ENCODE data around the gene SLPI. TPM values are rescaled to one million over a fixed set of nuclear protein-coding genes. Genes with fewer than 3 reads are reported as not detected.

SLPI gene, protein sequence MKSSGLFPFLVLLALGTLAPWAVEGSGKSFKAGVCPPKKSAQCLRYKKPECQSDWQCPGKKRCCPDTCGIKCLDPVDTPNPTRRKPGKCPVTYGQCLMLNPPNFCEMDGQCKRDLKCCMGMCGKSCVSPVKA
- polyA plus RNA-seq, result 20.1 TPM
- long read RNA-seq, donor 1, transcript SLPI-201 (4 exons, 596 nt), result major isoform, 20 of 20 reads
- long read RNA-seq, donor 1, partial matches to known transcripts, result 0 of 20 reads
- long read RNA-seq, donor 1, other reads (novel, unspliced or antisense), result 0 of 20 reads
- long read RNA-seq, donor 2, transcript SLPI-201 (4 exons, 596 nt), result major isoform, 87 of 87 reads
- long read RNA-seq, donor 2, partial matches to known transcripts, result 0 of 87 reads
- long read RNA-seq, donor 2, other reads (novel, unspliced or antisense), result 0 of 87 reads
- long read RNA-seq, donor 3, transcript SLPI-201 (4 exons, 596 nt), result major isoform, 56 of 84 reads
- long read RNA-seq, donor 3, partial matches to known transcripts, result 28 of 84 reads
- long read RNA-seq, donor 3, other reads (novel, unspliced or antisense), result 0 of 84 reads
- long read RNA-seq, donor 4, partial matches to known transcripts, result 0 of 1 reads
- long read RNA-seq, donor 4, other reads (novel, unspliced or antisense), result 0 of 1 reads
- long read RNA-seq, donor 5, transcript SLPI-201 (4 exons, 596 nt), result major isoform, 7 of 7 reads
- long read RNA-seq, donor 5, partial matches to known transcripts, result 0 of 7 reads
- long read RNA-seq, donor 5, other reads (novel, unspliced or antisense), result 0 of 7 reads
- long read RNA-seq, donor 6, transcript SLPI-201 (4 exons, 596 nt), result major isoform, 23 of 23 reads
- long read RNA-seq, donor 6, partial matches to known transcripts, result 0 of 23 reads
- long read RNA-seq, donor 6, other reads (novel, unspliced or antisense), result 0 of 23 reads
- long read RNA-seq, donor 7, transcript SLPI-201 (4 exons, 596 nt), result major isoform, 9 of 9 reads
- long read RNA-seq, donor 7, partial matches to known transcripts, result 0 of 9 reads
- long read RNA-seq, donor 7, other reads (novel, unspliced or antisense), result 0 of 9 reads
- long read RNA-seq, donor 8, transcript SLPI-201 (4 exons, 596 nt), result major isoform, 77 of 83 reads
- long read RNA-seq, donor 8, partial matches to known transcripts, result 6 of 83 reads
- long read RNA-seq, donor 8, other reads (novel, unspliced or antisense), result 0 of 83 reads
- long read RNA-seq, donor 9, transcript SLPI-201 (4 exons, 596 nt), result major isoform, 124 of 152 reads
- long read RNA-seq, donor 9, partial matches to known transcripts, result 23 of 152 reads
- long read RNA-seq, donor 9, other reads (novel, unspliced or antisense), result 5 of 152 reads
- long read RNA-seq, donor 10, transcript SLPI-201 (4 exons, 596 nt), result major isoform, 19 of 19 reads
- long read RNA-seq, donor 10, partial matches to known transcripts, result 0 of 19 reads
- long read RNA-seq, donor 10, other reads (novel, unspliced or antisense), result 0 of 19 reads
- long read RNA-seq, donor 11, transcript SLPI-201 (4 exons, 596 nt), result major isoform, 59 of 72 reads
- long read RNA-seq, donor 11, partial matches to known transcripts, result 13 of 72 reads
- long read RNA-seq, donor 11, other reads (novel, unspliced or antisense), result 0 of 72 reads

DNA sequence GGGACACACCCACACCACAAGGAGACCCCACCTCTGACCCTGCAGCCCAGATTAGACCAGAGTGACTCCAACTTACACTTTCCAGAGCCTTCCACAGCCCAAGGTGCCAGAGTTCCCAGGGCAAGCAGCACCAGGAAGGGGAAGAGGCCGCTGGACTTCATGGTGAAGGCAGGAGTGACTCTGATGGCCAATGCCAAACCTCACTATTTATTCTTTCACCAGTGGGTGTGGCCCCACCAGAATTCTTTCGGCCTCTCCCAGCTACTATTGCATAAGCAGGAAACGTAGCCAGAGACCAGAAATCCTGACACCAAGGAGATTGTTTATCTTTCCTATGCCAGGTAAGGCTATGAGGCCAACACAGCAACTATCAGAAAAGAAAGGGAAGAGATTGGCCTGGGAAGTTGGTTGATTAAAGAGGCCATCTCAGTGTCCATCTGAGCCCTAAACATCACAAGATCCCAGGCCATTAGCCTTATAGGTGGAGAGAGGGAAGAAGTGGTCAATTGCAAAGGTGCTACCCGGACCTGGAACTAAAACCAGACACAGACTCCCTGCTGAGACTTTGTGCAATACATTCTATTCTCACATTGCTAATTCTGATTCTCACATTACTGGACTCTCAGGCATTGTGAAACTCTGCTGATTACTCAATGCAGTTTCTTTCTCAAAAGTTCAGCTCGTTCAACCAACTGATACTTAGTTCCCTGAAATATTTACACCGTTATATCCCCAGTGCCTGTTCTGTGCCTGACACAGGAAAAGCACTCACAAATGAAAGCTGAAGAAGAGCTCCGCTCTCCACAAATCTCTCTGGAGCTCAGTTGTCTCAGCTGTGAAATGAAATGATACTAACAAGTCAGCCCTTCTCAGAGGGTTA is at the start of gene SLPI:
Gene SLPI, minus strand, starts transcription at position 182 of the 880 bp plus-strand sequence. Its CDS starts 21 bp downstream, at position 161.
- no peaks in the 10 kb centered on the region for H3K9me3 ChIP-seq (ENCODE audit: control insufficient read depth, low read depth, low read length)
- H3K4me3 ChIP-seq (ENCODE audit: low read length), result no peak within 1 kb of the TSS
- no peaks in the 10 kb centered on the region for H3K36me3 ChIP-seq (ENCODE audit: control insufficient read depth, insufficient read depth, low read length)
- peaks cover 21% of the 10 kb centered on the region for H3K27me3 ChIP-seq (ENCODE audit: control insufficient read depth, insufficient read depth, low read length)
- WGBS (ENCODE audit: insufficient coverage, low lambda C conversion rate), result no CpG with 5 or more reads among the region's 7 CpGs
- DNase-seq, result peak; percentile 61 to 76
- peak within 1 kb of the TSS; percentile 78 for H3K27ac ChIP-seq (ENCODE audit: low read length)
- H3K4me1 ChIP-seq (ENCODE audit: control insufficient read depth, insufficient read depth, low read length), result peaks cover 14% of the 10 kb centered on the region

DNA sequence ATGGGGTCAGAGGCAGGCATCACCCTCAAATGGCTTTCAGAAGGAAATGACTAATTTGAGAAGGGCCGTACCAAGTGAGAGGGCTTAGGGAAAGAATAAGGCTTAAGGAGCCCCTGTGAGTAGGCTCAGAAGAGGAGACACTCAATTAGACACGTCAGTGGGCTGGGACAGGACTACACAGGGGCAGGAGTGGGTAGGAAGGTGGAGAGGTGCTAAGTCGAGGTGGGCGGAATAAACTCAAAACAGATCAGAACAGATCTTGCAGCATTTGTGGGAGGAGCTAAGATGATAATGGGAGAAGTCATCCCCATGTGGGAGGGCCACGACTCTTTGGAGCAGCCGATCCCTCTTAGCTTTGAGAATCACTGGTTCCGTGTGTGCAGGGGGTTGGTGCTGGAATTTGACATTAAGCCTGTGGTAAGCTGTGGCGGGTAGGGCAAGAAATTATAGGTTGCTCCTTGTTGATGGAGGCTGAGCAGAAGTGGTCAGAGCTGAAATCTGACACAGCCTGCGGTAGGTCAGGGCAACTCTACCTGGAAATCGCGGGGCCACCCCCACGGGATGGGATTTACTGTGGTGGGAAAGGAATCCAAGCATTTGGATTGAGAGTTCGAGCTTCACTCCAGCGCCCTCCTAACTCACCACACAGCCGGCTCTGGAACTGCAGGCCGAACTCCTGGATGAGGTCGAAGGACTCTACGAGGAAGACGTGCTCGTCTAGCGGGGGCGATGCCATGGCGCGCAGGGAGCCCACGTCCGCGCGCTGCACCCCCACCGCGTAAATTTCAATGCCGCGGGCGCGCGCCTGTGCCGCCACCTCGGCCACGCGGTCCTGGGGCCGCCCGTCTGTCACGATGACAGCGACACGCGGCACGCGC is 49.5 kb upstream of the SLPI start:
- Histone ChIP-seq H3K4me3 (ENCODE audit: low read length) (no peak overlapping the region), H3K27ac (ENCODE audit: low read length) (no peak overlapping the region), H3K9me3 (ENCODE audit: control insufficient read depth, low read depth, low read length) (peaks cover 4% of the 10 kb centered on the region), H3K27me3 (ENCODE audit: control insufficient read depth, insufficient read depth, low read length) (peaks cover 61% of the 10 kb centered on the region), H3K4me1 (ENCODE audit: control insufficient read depth, insufficient read depth, low read length) (no peaks in the 10 kb centered on the region), H3K36me3 (ENCODE audit: control insufficient read depth, insufficient read depth, low read length) (no peaks in the 10 kb centered on the region)
- 90% methylated on average over 2 of the region's 47 CpGs for WGBS (ENCODE audit: insufficient coverage, low lambda C conversion rate)
- DNase-seq, result no peak

DNA sequence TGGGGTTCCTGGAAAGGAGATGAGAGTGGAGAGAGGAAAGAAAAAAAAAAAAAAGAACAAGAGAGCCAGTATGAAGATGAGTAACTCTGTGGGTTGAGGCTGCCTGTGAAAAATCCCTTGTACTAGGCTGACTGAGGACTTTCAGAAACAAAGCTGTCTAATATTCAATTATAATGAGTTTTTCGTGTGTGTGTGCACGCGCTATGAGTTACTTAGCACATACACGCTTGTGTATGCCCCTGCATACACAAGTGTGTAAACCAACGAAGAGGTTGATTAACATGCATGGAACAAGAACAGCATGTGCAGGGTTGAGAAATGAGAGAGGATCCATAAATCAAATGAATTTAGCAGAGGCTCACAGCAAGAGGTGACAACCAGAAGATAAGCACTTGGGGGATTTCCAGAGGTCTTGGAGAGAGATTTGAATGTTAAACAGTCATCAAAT is 47.5 kb upstream of the SLPI start:
- WGBS (ENCODE audit: insufficient coverage, low lambda C conversion rate), result 100% methylated on average over 1 of the region's 5 CpGs
- Histone ChIP-seq H3K4me3 (ENCODE audit: low read length) (no peak overlapping the region), H3K4me1 (ENCODE audit: control insufficient read depth, insufficient read depth, low read length) (no peaks in the 10 kb centered on the region), H3K9me3 (ENCODE audit: control insufficient read depth, low read depth, low read length) (peaks cover 4% of the 10 kb centered on the region), H3K27me3 (ENCODE audit: control insufficient read depth, insufficient read depth, low read length) (peaks cover 42% of the 10 kb centered on the region), H3K36me3 (ENCODE audit: control insufficient read depth, insufficient read depth, low read length) (no peaks in the 10 kb centered on the region), H3K27ac (ENCODE audit: low read length) (no peak overlapping the region)
- no peak for DNase-seq

DNA sequence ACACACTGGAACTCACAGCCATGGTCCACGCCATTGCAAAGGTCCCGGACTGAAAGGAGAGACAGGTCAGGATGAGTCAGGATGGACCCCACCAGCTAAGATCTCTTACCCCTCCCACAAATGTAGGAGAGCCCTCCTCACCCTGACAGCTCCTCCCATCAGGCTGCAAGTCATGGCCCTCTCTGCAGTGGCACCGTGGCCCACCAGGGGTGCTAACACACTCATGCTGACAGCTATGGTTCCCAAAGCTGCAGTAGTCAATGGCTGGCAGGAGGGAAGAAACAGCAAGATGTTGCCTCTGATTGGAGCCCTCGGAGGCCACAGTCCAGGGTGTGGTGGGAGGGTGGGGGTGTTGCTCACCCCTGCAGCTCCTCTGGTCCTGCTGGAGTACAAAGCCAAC is 46.6 kb upstream of the SLPI start:
- no peak overlapping the region for H3K27ac ChIP-seq (ENCODE audit: low read length)
- WGBS (ENCODE audit: insufficient coverage, low lambda C conversion rate), result no CpG with 5 or more reads among the region's 4 CpGs
- no peaks in the 10 kb centered on the region for H3K36me3 ChIP-seq (ENCODE audit: control insufficient read depth, insufficient read depth, low read length)
- peaks cover 33% of the 10 kb centered on the region for H3K27me3 ChIP-seq (ENCODE audit: control insufficient read depth, insufficient read depth, low read length)
- H3K9me3 ChIP-seq (ENCODE audit: control insufficient read depth, low read depth, low read length), result no peaks in the 10 kb centered on the region
- H3K4me1 ChIP-seq (ENCODE audit: control insufficient read depth, insufficient read depth, low read length), result no peaks in the 10 kb centered on the region
- DNase-seq, result no peak
- H3K4me3 ChIP-seq (ENCODE audit: low read length), result no peak overlapping the region

DNA sequence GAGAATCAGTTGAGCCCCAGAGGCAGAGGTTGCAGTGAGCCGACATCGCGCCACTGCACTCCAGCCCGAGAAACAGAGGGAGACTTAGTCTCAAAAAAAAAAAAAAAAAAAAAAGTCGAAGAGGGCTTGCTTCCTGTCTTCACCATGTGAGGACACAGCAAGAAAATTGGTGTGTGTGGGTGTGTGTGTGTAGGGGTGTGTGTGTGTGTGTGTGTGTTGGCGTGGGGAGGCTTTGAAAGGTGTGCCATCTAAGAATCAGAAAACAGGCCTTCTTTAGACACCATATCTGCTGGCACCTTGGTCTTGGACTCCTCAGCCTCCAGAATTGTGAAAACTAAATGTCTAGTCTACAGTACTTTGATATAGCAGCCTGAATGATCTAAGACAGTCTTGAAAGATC is 45.4 kb upstream of the SLPI start:
- H3K4me3 ChIP-seq (ENCODE audit: low read length), result no peak overlapping the region
- no peak for DNase-seq
- no peaks in the 10 kb centered on the region for H3K4me1 ChIP-seq (ENCODE audit: control insufficient read depth, insufficient read depth, low read length)
- no peak overlapping the region for H3K27ac ChIP-seq (ENCODE audit: low read length)
- no peaks in the 10 kb centered on the region for H3K9me3 ChIP-seq (ENCODE audit: control insufficient read depth, low read depth, low read length)
- peaks cover 27% of the 10 kb centered on the region for H3K27me3 ChIP-seq (ENCODE audit: control insufficient read depth, insufficient read depth, low read length)
- no CpG with 5 or more reads among the region's 6 CpGs for WGBS (ENCODE audit: insufficient coverage, low lambda C conversion rate)
- H3K36me3 ChIP-seq (ENCODE audit: control insufficient read depth, insufficient read depth, low read length), result no peaks in the 10 kb centered on the region

DNA sequence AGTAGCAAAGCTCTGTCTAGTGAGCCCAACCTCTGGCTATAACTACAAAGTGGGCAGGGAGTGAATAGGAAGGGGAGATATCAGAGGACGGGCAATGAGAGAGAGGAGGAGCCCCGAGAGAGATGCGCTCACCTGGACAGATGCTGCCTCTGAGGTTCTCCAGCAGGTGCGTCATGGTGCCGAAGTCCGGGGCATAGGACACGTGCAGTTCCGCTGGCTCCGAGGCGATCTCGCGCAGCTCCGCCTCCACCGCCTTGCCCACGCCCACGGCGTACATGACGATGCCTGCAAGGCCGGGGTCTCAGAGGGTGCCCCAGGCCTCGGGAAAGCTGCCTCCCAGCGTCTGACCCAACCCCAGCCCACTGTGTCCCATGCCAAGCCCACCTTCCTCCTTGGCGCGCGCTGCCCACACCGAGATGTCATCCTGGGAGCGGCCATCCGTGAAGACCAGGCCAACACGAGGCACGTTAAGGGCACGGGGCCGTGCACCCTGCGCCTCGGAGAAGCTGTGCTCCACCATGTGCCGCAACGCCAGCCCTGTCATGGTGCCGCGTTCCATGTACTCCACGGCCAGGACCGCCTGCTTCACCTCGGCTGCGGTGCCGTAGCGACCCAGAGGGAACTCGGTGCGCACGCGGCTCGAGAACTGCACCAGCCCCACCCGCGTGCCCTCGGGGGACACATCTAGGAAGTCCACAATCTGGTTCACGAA is 43.6 kb upstream of the SLPI start:
- DNase-seq, result no peak
- no CpG with 5 or more reads among the region's 52 CpGs for WGBS (ENCODE audit: insufficient coverage, low lambda C conversion rate)
- H3K4me3 ChIP-seq (ENCODE audit: low read length), result no peak overlapping the region
- H3K27me3 ChIP-seq (ENCODE audit: control insufficient read depth, insufficient read depth, low read length), result peaks cover 28% of the 10 kb centered on the region
- no peaks in the 10 kb centered on the region for H3K36me3 ChIP-seq (ENCODE audit: control insufficient read depth, insufficient read depth, low read length)
- no peak overlapping the region for H3K27ac ChIP-seq (ENCODE audit: low read length)
- peaks cover 7% of the 10 kb centered on the region for H3K9me3 ChIP-seq (ENCODE audit: control insufficient read depth, low read depth, low read length)
- peaks cover 5% of the 10 kb centered on the region for H3K4me1 ChIP-seq (ENCODE audit: control insufficient read depth, insufficient read depth, low read length)

DNA sequence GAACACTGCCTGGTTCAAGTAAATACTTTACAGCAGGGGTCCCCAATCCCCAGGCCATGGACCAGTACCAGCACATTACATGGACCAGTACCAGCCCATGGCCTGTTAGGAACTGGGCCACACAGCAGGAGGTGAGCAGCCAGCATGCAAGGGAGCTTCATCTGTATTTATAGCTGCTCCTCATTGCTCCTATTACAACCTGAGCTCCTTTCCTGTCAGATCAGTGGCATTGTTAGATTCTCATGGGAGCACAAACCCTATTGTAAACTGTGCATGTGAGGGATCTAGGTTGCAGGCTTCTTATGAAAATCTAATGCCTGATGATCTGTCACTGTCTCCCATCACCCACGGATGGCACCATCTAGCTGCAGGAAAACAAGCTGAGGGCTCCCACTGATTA is 40.3 kb upstream of the SLPI start:
- peaks cover 5% of the 10 kb centered on the region for H3K4me1 ChIP-seq (ENCODE audit: control insufficient read depth, insufficient read depth, low read length)
- no CpG with 5 or more reads among the region's 1 CpG for WGBS (ENCODE audit: insufficient coverage, low lambda C conversion rate)
- H3K27ac ChIP-seq (ENCODE audit: low read length), result no peak overlapping the region
- peaks cover 7% of the 10 kb centered on the region for H3K9me3 ChIP-seq (ENCODE audit: control insufficient read depth, low read depth, low read length)
- no peak for DNase-seq
- peaks cover 40% of the 10 kb centered on the region for H3K27me3 ChIP-seq (ENCODE audit: control insufficient read depth, insufficient read depth, low read length)
- no peak overlapping the region for H3K4me3 ChIP-seq (ENCODE audit: low read length)
- H3K36me3 ChIP-seq (ENCODE audit: control insufficient read depth, insufficient read depth, low read length), result no peaks in the 10 kb centered on the region

DNA sequence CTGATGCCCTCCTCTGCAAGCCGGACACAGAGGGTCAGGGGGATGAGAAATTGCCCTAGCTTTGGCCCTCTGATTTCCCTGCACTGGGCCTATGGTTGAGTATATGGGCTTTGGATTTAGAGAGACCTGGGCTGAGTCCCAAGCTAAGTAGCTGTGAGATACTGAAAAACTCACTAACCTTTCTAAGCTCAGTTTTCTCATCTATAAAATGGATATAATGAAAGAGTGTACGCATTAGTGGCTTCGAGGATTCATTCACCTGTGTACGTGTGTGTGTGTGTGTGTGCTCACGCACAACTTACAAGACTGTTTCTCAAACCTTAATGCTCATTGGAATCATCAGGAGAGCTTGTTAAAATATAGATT is 39.6 kb upstream of the SLPI start:
- Histone ChIP-seq H3K36me3 (ENCODE audit: control insufficient read depth, insufficient read depth, low read length) (no peaks in the 10 kb centered on the region), H3K9me3 (ENCODE audit: control insufficient read depth, low read depth, low read length) (peaks cover 7% of the 10 kb centered on the region), H3K27me3 (ENCODE audit: control insufficient read depth, insufficient read depth, low read length) (peaks cover 41% of the 10 kb centered on the region), H3K27ac (ENCODE audit: low read length) (no peak overlapping the region), H3K4me3 (ENCODE audit: low read length) (no peak overlapping the region), H3K4me1 (ENCODE audit: control insufficient read depth, insufficient read depth, low read length) (peaks cover 5% of the 10 kb centered on the region)
- DNase-seq, result no peak
- WGBS (ENCODE audit: insufficient coverage, low lambda C conversion rate), result no CpG with 5 or more reads among the region's 5 CpGs

Measured in large intestine (tissue), 12 donors.